GM12878 (cell line): ENCODE measurements around the gene ZNF385A. TPM values are rescaled to one million over a fixed set of nuclear protein-coding genes. Genes with fewer than 3 reads are reported as not detected.
A peak's percentile ranks its signal among the peaks of the same experiment; 100 is the strongest.

Experiments used
- ATF7 ChIP-seq: fragments of 450-650 bp; IDR thresholded peaks from 2 replicates; pipeline ENCODE4 v1.6.1; 2016; ENCODE audit warnings: low read depth, mild to moderate bottlenecking
- BCLAF1 ChIP-seq: fragments of 450-650 bp; IDR thresholded peaks from 2 replicates; pipeline ENCODE4 v1.6.1; 2017; ENCODE audit warnings: antibody characterized with exemption, mild to moderate bottlenecking, moderate library complexity
- CREB1 ChIP-seq: IDR thresholded peaks from 2 replicates; pipeline ENCODE4 v1.6.1; 2012; ENCODE audit warnings: low read depth, mild to moderate bottlenecking, inconsistent platforms
- E4F1 ChIP-seq: fragments of 450-650 bp; IDR thresholded peaks from 2 replicates; pipeline ENCODE4 v1.6.1; 2018; ENCODE audit warnings: borderline replicate concordance, mild to moderate bottlenecking; ENCODE audit not compliant: partially characterized antibody
- FOXM1 ChIP-seq: IDR thresholded peaks from 2 replicates; pipeline ENCODE4 v1.6.1; 2012; ENCODE audit warnings: low read depth, mild to moderate bottlenecking, inconsistent platforms, low read length, moderate library complexity
- HDAC6 ChIP-seq: fragments of 200-600 bp; sonication (generic); IDR thresholded peaks from one replicate; pipeline ENCODE4 v1.8.0; 2017; ENCODE audit warnings: antibody characterized with exemption; ENCODE audit not compliant: unreplicated experiment
- HSF1 ChIP-seq: fragments of 150-350 bp; IDR thresholded peaks from 2 replicates; pipeline ENCODE4 v1.6.1; 2014; ENCODE audit warnings: mild to moderate bottlenecking, low read depth, low read length
- JUNB ChIP-seq: IDR thresholded peaks from 2 replicates; pipeline ENCODE4 v1.6.1; 2016; ENCODE audit warnings: antibody characterized with exemption, mild to moderate bottlenecking
- JUND ChIP-seq: IDR thresholded peaks from 2 replicates; pipeline ENCODE4 v1.6.1; 2012; ENCODE audit warnings: low read depth, mild to moderate bottlenecking, low read length, improper control_type of control experiment, moderate library complexity
- KLF5 ChIP-seq: fragments of 450-650 bp; IDR thresholded peaks from 2 replicates; pipeline ENCODE4 v1.6.1; 2014; ENCODE audit warnings: mild to moderate bottlenecking; ENCODE audit not compliant: partially characterized antibody
- LARP7 ChIP-seq: fragments of 450-650 bp; IDR thresholded peaks from 2 replicates; pipeline ENCODE4 v1.6.1; 2017; ENCODE audit warnings: mild to moderate bottlenecking
- MYB ChIP-seq: fragments of 150-350 bp; IDR thresholded peaks from 2 replicates; pipeline ENCODE4 v1.6.1; 2014; ENCODE audit warnings: mild to moderate bottlenecking, low read depth, low read length, borderline replicate concordance
- NBN ChIP-seq: fragments of 450-650 bp; IDR thresholded peaks from 2 replicates; pipeline ENCODE4 v1.6.1; 2016
- NFYA ChIP-seq: IDR thresholded peaks from 2 replicates; pipeline ENCODE4 v1.6.1; 2011; ENCODE audit warnings: low read depth, mild to moderate bottlenecking, low read length, improper control_type of control experiment, borderline replicate concordance
- SRF ChIP-seq, 2 experiments: IDR thresholded peaks; 2 replicates each; pipeline ENCODE4 v1.6.1; 2011; ENCODE audit warnings: low read depth in 2 of 2, low read length in 2 of 2, mild to moderate bottlenecking in 1 of 2, moderate library complexity in 1 of 2
- ZSCAN29 ChIP-seq: fragments of 450-650 bp; IDR thresholded peaks from 2 replicates; pipeline ENCODE4 v1.6.1; 2017; ENCODE audit warnings: mild to moderate bottlenecking, moderate library complexity
- polyA plus RNA-seq, 11 experiments: library from polyadenylated mRNA; depleted of rRNA in 4 of 11; unstranded in 6 of 11; stranded (reverse) in 5 of 11; fragments of >200 nt; fragmentation: Nextera tagmentation in 4 of 11; fragmentation: Illumina TruSeq in 1 of 11; extraction: Ambion mirVana in 4 of 11; extraction: Trizol in 1 of 11; gene quantifications; 1 replicate in 1 of 11; 2 replicates in 10 of 11; pipeline versions ENCODE4 v1.2.1 to v1.2.3, GENCODE V29; 2011 to 2016; ENCODE audit warnings: inconsistent platforms in 2 of 11, missing spikeins in 2 of 11, low read depth in 1 of 11
- total RNA-seq, 4 experiments: library from RNA; depleted of rRNA in 3 of 4; stranded (reverse); fragments of >200 nt in 3 of 4; fragmentation: Illumina TruSeq in 1 of 4; extraction: Trizol in 1 of 4; gene quantifications; 2 replicates each; pipeline versions ENCODE4 v1.2.1 to v1.2.3, GENCODE V29; 2013 to 2021
- TF ChIP-seq, protein P1 (sequence below): fragments of 150-350 bp; IDR thresholded peaks from 2 replicates; pipeline ENCODE4 v1.6.1; 2016; ENCODE audit warnings: low read depth, low read length

ZNF385A gene
- total and polyA plus RNA-seq, 10 of the 15 experiments (the other 5 are each of a cell fraction or from before 2014, with no cell fraction given), result 0.26 to 26.1 (median 4.9) TPM

DNA sequence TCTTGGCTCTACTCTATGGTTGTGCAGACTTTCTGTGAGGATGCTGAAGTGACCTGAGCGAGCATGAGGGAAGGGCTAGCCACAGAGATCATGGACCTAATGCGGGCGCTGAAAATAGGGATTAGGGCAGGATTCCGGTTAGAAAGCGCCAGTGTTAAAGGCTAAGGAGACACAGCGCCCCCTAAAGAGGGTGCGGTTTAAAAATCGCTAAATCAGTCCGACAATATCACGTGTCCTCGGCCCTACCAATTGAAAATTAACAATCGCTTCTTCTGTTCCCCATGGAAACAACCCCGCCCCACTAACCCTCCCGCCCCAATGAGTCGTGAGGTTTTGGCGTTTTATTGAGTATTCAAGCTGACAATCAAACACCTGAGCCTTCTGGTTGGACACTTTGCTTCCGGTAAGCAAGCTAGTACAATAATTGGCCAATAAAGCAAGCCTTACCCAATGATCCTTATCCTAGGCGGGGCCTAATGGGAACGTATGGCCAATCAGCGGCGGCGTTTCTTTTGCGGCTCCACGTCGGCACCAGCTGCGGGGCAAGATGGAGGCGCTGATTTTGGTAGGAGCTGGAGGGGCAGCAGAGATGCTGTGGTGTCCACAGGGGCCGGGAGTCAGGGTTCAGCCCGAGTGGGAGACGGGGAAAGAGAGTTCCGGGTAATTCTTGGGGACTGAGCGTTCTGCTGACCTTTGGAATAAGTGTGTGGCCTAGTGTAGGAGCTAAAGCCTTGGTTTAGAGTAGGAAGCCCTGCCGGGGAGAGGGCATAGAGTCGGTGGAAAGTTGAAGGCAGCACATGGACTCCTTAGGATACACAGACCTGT is 59.7 kb downstream of the ZNF385A start, which contains the start of gene COPZ1 (continued):
- TF ChIP-seq HDAC6 (no peak), ZSCAN29 (no peak), HSF1 (no peak), JUND (no peak), BCLAF1 (no peak), JUNB (no peak), KLF5 (peak; percentile 44), MYB (no peak), LARP7 (peak; percentile 51; the same call in 1 of the 2 replicates), CREB1 (peak; percentile 90), NBN (peak; percentile 34), FOXM1 (peak; percentile 35; the same call in 1 of the 2 replicates), ATF7 (peak; percentile 23; the same call in 1 of the 2 replicates), NFYA (peak; percentile 73; the same call in 1 of the 2 replicates), SRF (IDR thresholded peaks at IDR 0.05; ENCODE audit: low read depth in 2 of 2, low read length in 2 of 2) (no peak), E4F1 (peak; percentile 63)
- TF ChIP-seq, protein P1, sequence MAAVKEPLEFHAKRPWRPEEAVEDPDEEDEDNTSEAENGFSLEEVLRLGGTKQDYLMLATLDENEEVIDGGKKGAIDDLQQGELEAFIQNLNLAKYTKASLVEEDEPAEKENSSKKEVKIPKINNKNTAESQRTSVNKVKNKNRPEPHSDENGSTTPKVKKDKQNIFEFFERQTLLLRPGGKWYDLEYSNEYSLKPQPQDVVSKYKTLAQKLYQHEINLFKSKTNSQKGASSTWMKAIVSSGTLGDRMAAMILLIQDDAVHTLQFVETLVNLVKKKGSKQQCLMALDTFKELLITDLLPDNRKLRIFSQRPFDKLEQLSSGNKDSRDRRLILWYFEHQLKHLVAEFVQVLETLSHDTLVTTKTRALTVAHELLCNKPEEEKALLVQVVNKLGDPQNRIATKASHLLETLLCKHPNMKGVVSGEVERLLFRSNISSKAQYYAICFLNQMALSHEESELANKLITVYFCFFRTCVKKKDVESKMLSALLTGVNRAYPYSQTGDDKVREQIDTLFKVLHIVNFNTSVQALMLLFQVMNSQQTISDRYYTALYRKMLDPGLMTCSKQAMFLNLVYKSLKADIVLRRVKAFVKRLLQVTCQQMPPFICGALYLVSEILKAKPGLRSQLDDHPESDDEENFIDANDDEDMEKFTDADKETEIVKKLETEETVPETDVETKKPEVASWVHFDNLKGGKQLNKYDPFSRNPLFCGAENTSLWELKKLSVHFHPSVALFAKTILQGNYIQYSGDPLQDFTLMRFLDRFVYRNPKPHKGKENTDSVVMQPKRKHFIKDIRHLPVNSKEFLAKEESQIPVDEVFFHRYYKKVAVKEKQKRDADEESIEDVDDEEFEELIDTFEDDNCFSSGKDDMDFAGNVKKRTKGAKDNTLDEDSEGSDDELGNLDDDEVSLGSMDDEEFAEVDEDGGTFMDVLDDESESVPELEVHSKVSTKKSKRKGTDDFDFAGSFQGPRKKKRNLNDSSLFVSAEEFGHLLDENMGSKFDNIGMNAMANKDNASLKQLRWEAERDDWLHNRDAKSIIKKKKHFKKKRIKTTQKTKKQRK, result peak; percentile 89
